ENCODE measurements around the gene RUSF1. TPM values are rescaled to one million over a fixed set of nuclear protein-coding genes. Genes with fewer than 3 reads are reported as not detected.

Gene RUSF1
- total and polyA plus RNA-seq, 2 donors (not counting 1 experiment from before 2014, with no cell fraction given): 23.1 to 41.8 TPM

GRCh38 chr16:31530405-31530804, 22.2 kb upstream of the RUSF1 start:
- Histone ChIP-seq H3K27me3 (ENCODE audit: control insufficient read depth, insufficient read depth, low read length) (peaks cover 8% of the 10 kb centered on the region), H3K79me2 (ENCODE audit: control insufficient read depth, insufficient read depth, low read length) (no peaks in the 10 kb centered on the region), H3K9me3 (ENCODE audit: control insufficient read depth, insufficient read depth, low read depth, low read length) (no peaks in the 10 kb centered on the region), H3K36me3 (ENCODE audit: control insufficient read depth, insufficient read depth, low read length) (no peaks in the 10 kb centered on the region), H3K9ac (ENCODE audit: insufficient read depth, low read length) (no peak overlapping the region), H4K20me1 (ENCODE audit: control insufficient read depth, extremely low read depth, insufficient read depth, low read length) (no peaks in the 10 kb centered on the region), H3K4me1 (ENCODE audit: control insufficient read depth, extremely low read depth, insufficient read depth, low read length) (no peaks in the 10 kb centered on the region), H2AFZ (ENCODE audit: low read length) (no peak overlapping the region), H3K4me2 (ENCODE audit: extremely low read depth, insufficient read depth, low read length) (no peak overlapping the region), H3K4me3 (replicated peaks in 1 of 4; ENCODE audit: control extremely low read depth in 1 of 4, insufficient read depth in 1 of 4, low read depth in 3 of 4, low read length in 4 of 4) (no peak overlapping the region), H3K27ac (ENCODE audit: insufficient read depth, low read length) (no peak overlapping the region)
- no peak for TF ChIP-seq CTCF (conservative IDR thresholded peaks at IDR 0.05 in 1 of 2, IDR thresholded peaks at IDR 0.05 in 1 of 2; ENCODE audit: low read depth in 1 of 2, low read length in 2 of 2)
- no peak for TF ChIP-seq EZH2 (IDR thresholded peaks at IDR 0.05; ENCODE audit: low read length, missing control alignments)
- no peak for DNase-seq (ENCODE audit: low read depth in 2 of 2)

- H3K9ac ChIP-seq (ENCODE audit: insufficient read depth, low read length): no peak overlapping the region
- DNase-seq (ENCODE audit: low read depth in 2 of 2): no peak
- no peak overlapping the region for H3K27ac ChIP-seq (ENCODE audit: insufficient read depth, low read length)
- H3K9me3 ChIP-seq (ENCODE audit: control insufficient read depth, insufficient read depth, low read depth, low read length): no peaks in the 10 kb centered on the region
- H3K4me1 ChIP-seq (ENCODE audit: control insufficient read depth, extremely low read depth, insufficient read depth, low read length): no peaks in the 10 kb centered on the region
- TF ChIP-seq CTCF (conservative IDR thresholded peaks at IDR 0.05 in 1 of 2, IDR thresholded peaks at IDR 0.05 in 1 of 2; ENCODE audit: low read depth in 1 of 2, low read length in 2 of 2) (no peak), EZH2 (IDR thresholded peaks at IDR 0.05; ENCODE audit: low read length, missing control alignments) (peak; percentile 59)
- H3K27me3 ChIP-seq (ENCODE audit: control insufficient read depth, insufficient read depth, low read length): peaks cover 8% of the 10 kb centered on the region
- H4K20me1 ChIP-seq (ENCODE audit: control insufficient read depth, extremely low read depth, insufficient read depth, low read length): no peaks in the 10 kb centered on the region
- H2AFZ ChIP-seq (ENCODE audit: low read length): no peak overlapping the region
- H3K4me3 ChIP-seq (replicated peaks in 1 of 4; ENCODE audit: control extremely low read depth in 1 of 4, insufficient read depth in 1 of 4, low read depth in 3 of 4, low read length in 4 of 4): no peak overlapping the region
- H3K36me3 ChIP-seq (ENCODE audit: control insufficient read depth, insufficient read depth, low read length): no peaks in the 10 kb centered on the region
- H3K79me2 ChIP-seq (ENCODE audit: control insufficient read depth, insufficient read depth, low read length): no peaks in the 10 kb centered on the region
- H3K4me2 ChIP-seq (ENCODE audit: extremely low read depth, insufficient read depth, low read length): no peak overlapping the region
Observed at GRCh38 chr16:31529937-31530312, 21.7 kb upstream of the RUSF1 start.

- H3K4me2 ChIP-seq (ENCODE audit: extremely low read depth, insufficient read depth, low read length): no peak overlapping the region
- no peak overlapping the region for H2AFZ ChIP-seq (ENCODE audit: low read length)
- TF ChIP-seq EZH2 (IDR thresholded peaks at IDR 0.05; ENCODE audit: low read length, missing control alignments) (peak; percentile 62), CTCF (conservative IDR thresholded peaks at IDR 0.05 in 1 of 2, IDR thresholded peaks at IDR 0.05 in 1 of 2; ENCODE audit: low read depth in 1 of 2, low read length in 2 of 2) (no peak)
- H3K27ac ChIP-seq (ENCODE audit: insufficient read depth, low read length): no peak overlapping the region
- H3K4me1 ChIP-seq (ENCODE audit: control insufficient read depth, extremely low read depth, insufficient read depth, low read length): no peaks in the 10 kb centered on the region
- H4K20me1 ChIP-seq (ENCODE audit: control insufficient read depth, extremely low read depth, insufficient read depth, low read length): no peaks in the 10 kb centered on the region
- DNase-seq (ENCODE audit: low read depth in 2 of 2): peak in 1 of 2 donors; percentile 61
- H3K4me3 ChIP-seq (replicated peaks in 1 of 4; ENCODE audit: control extremely low read depth in 1 of 4, insufficient read depth in 1 of 4, low read depth in 3 of 4, low read length in 4 of 4): peak overlapping the region in 1 of 4 experiments; percentile 27
- H3K9me3 ChIP-seq (ENCODE audit: control insufficient read depth, insufficient read depth, low read depth, low read length): no peaks in the 10 kb centered on the region
- no peak overlapping the region for H3K9ac ChIP-seq (ENCODE audit: insufficient read depth, low read length)
- no peaks in the 10 kb centered on the region for H3K79me2 ChIP-seq (ENCODE audit: control insufficient read depth, insufficient read depth, low read length)
- no peaks in the 10 kb centered on the region for H3K36me3 ChIP-seq (ENCODE audit: control insufficient read depth, insufficient read depth, low read length)
- peaks cover 8% of the 10 kb centered on the region for H3K27me3 ChIP-seq (ENCODE audit: control insufficient read depth, insufficient read depth, low read length)
Observed at GRCh38 chr16:31529108-31529936, 21.1 kb upstream of the RUSF1 start.
